HPDE6-E6E7 (cell line): Measurements from ENCODE around the gene SOX8.

ENCODE experiments used
- DNase-seq: peaks from one replicate; pipeline ENCODE4 v3.0.0; 2011; ENCODE audit warnings: missing footprints; ENCODE audit errors: extremely low spot score

SOX8 gene

GRCh38 chr16:986925-987582, 5.5 kb downstream of the SOX8 start:
- DNase-seq, result no peak

- DNase-seq, result no peak
Observed at GRCh38 chr16:987906-988305, 6.3 kb downstream of the SOX8 start.

GRCh38 chr16:988471-989353, 7.1 kb downstream of the SOX8 start:
- no peak for DNase-seq

- no peak for DNase-seq
Observed at GRCh38 chr16:989354-989814, 7.8 kb downstream of the SOX8 start.

GRCh38 chr16:990516-991291, 9.1 kb downstream of the SOX8 start:
- DNase-seq, result no peak

GRCh38 chr16:991345-991744, 9.8 kb downstream of the SOX8 start:
- no peak for DNase-seq

GRCh38 chr16:991773-992172, 10.2 kb downstream of the SOX8 start:
- DNase-seq, result no peak

GRCh38 chr16:993731-994130, 12.2 kb downstream of the SOX8 start:
- DNase-seq, result no peak

GRCh38 chr16:995087-995486, 13.5 kb downstream of the SOX8 start:
- no peak for DNase-seq

- no peak for DNase-seq
Observed at GRCh38 chr16:995783-996182, 14.2 kb downstream of the SOX8 start.

GRCh38 chr16:996681-997080, 15.1 kb downstream of the SOX8 start:
- DNase-seq, result no peak

- no peak for DNase-seq
Observed at GRCh38 chr16:997440-998051, 16.0 kb downstream of the SOX8 start.

- DNase-seq, result no peak
Observed at GRCh38 chr16:998211-998610, 16.6 kb downstream of the SOX8 start.

GRCh38 chr16:998615-999014, 17.0 kb downstream of the SOX8 start:
- no peak for DNase-seq

- no peak for DNase-seq
Observed at GRCh38 chr16:999677-1000076, 18.1 kb downstream of the SOX8 start.

- DNase-seq, result no peak
Observed at GRCh38 chr16:1000608-1001007, 19.0 kb downstream of the SOX8 start.

GRCh38 chr16:1001096-1001495, 19.5 kb downstream of the SOX8 start:
- DNase-seq, result no peak

GRCh38 chr16:1002399-1003166, 21.0 kb downstream of the SOX8 start:
- peak; percentile 29 for DNase-seq

- DNase-seq, result no peak
Observed at GRCh38 chr16:1003391-1004347, 22.1 kb downstream of the SOX8 start.

- DNase-seq, result no peak
Observed at GRCh38 chr16:1005286-1005685, 23.7 kb downstream of the SOX8 start.
